ENCODE measurements around the gene LRRC36.

Gene LRRC36

DNA sequence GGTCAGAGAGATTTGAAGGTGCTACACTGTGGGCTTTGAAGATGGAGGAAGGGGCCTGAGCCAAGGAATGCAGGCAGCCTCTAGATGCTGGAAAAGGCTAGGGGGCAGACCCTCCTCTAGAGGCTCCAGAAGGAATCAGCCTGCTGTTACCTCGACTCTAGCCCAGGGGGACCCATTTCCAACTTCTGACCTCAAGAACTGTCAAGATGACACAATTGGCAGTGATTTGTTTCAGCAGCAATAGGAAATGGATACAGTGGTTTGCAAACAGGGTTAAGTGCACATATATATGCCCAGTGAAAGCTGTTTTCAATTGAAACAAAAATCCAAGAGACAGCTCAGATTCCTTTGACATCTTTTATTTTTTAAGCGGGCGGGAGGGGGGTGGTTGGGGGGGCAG is 93.3 kb downstream of the LRRC36 start:
- no peaks in the 10 kb centered on the region for H3K9me3 ChIP-seq (ENCODE audit: insufficient read depth, low read length)
- no peak for TF ChIP-seq EZH2phosphoT487 (conservative IDR thresholded peaks at IDR 0.05; ENCODE audit: low read length)
- TF ChIP-seq, protein P1, sequence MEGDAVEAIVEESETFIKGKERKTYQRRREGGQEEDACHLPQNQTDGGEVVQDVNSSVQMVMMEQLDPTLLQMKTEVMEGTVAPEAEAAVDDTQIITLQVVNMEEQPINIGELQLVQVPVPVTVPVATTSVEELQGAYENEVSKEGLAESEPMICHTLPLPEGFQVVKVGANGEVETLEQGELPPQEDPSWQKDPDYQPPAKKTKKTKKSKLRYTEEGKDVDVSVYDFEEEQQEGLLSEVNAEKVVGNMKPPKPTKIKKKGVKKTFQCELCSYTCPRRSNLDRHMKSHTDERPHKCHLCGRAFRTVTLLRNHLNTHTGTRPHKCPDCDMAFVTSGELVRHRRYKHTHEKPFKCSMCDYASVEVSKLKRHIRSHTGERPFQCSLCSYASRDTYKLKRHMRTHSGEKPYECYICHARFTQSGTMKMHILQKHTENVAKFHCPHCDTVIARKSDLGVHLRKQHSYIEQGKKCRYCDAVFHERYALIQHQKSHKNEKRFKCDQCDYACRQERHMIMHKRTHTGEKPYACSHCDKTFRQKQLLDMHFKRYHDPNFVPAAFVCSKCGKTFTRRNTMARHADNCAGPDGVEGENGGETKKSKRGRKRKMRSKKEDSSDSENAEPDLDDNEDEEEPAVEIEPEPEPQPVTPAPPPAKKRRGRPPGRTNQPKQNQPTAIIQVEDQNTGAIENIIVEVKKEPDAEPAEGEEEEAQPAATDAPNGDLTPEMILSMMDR (IDR thresholded peaks at IDR 0.05; ENCODE audit: insufficient read depth, low read length, poor library complexity, severe bottlenecking) = no peak
- H3K27ac ChIP-seq (ENCODE audit: low read depth, low read length) = no peak overlapping the region
- no peak overlapping the region for H3K9ac ChIP-seq (ENCODE audit: low read length)
- H3K27me3 ChIP-seq (ENCODE audit: low read length) = no peaks in the 10 kb centered on the region
- H3K4me2 ChIP-seq (ENCODE audit: low read depth, low read length, poor library complexity, severe bottlenecking) = no peak overlapping the region
- H3K9me2 ChIP-seq (replicated peaks; ENCODE audit: insufficient read depth, low read length) = no peaks in the 10 kb centered on the region
- no peaks in the 10 kb centered on the region for H3K79me2 ChIP-seq (ENCODE audit: insufficient read depth, low read length)
- no peaks in the 10 kb centered on the region for H4K20me1 ChIP-seq (ENCODE audit: low read depth, low read length)
- H3K36me3 ChIP-seq (ENCODE audit: low read length) = no peaks in the 10 kb centered on the region
- no peak overlapping the region for H3K4me3 ChIP-seq (ENCODE audit: insufficient read depth, low read length, poor library complexity, severe bottlenecking)
- no peaks in the 10 kb centered on the region for H3F3A ChIP-seq (ENCODE audit: insufficient read depth)
- H2AFZ ChIP-seq (ENCODE audit: low read depth, low read length, severe bottlenecking) = no peak overlapping the region

DNA sequence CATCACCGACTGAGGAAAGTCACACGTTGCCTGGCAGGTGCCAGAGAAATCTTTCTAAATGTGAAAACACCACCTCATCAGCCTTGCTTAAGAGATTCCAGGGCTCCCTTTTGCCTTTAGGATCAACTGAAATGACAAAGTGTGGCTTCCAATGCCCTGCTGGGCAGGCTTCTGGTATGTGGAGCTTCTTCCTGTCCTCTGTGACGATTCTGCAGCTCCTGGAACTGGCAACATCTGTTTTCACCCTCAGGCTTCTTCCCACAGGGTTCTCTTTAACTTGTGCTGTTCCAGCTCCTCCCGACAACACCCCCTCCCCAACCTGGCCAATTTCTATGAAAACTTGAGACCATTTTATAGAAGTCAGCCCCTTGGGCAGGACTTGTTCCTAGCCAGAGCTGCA is 94.4 kb downstream of the LRRC36 start:
- no peaks in the 10 kb centered on the region for H3K9me3 ChIP-seq (ENCODE audit: insufficient read depth, low read length)
- no peak overlapping the region for H3K4me2 ChIP-seq (ENCODE audit: low read depth, low read length, poor library complexity, severe bottlenecking)
- H3K4me3 ChIP-seq (ENCODE audit: insufficient read depth, low read length, poor library complexity, severe bottlenecking) = no peak overlapping the region
- no peak overlapping the region for H3K9ac ChIP-seq (ENCODE audit: low read length)
- no peaks in the 10 kb centered on the region for H3F3A ChIP-seq (ENCODE audit: insufficient read depth)
- H3K27ac ChIP-seq (ENCODE audit: low read depth, low read length) = no peak overlapping the region
- H3K79me2 ChIP-seq (ENCODE audit: insufficient read depth, low read length) = no peaks in the 10 kb centered on the region
- H2AFZ ChIP-seq (ENCODE audit: low read depth, low read length, severe bottlenecking) = no peak overlapping the region
- TF ChIP-seq, protein P1 (IDR thresholded peaks at IDR 0.05; ENCODE audit: insufficient read depth, low read length, poor library complexity, severe bottlenecking) = no peak
- no peak for TF ChIP-seq EZH2phosphoT487 (conservative IDR thresholded peaks at IDR 0.05; ENCODE audit: low read length)
- no peaks in the 10 kb centered on the region for H3K9me2 ChIP-seq (replicated peaks; ENCODE audit: insufficient read depth, low read length)
- H4K20me1 ChIP-seq (ENCODE audit: low read depth, low read length) = no peaks in the 10 kb centered on the region
- H3K36me3 ChIP-seq (ENCODE audit: low read length) = no peaks in the 10 kb centered on the region
- H3K27me3 ChIP-seq (ENCODE audit: low read length) = no peaks in the 10 kb centered on the region

DNA sequence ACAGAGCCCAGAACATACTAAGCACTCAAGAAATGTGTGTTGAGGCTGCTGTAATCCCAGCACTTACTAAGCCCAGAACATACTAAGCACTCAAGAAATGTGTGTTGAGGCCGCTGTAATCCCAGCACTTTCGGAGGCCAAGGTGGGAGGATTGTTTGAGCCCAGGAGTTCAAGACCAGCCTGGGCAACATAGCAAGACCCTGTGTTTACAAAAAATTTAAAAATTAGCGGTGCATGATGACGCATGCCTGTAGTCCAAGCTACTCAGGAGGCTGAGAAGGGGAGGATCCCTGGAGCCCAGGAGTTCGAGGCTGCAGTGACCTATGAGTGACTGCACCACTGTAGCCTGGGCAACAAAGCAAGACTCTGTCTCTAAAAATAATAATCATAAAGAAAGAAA is 96.4 kb downstream of the LRRC36 start:
- Histone ChIP-seq H4K20me1 (ENCODE audit: low read depth, low read length) (no peaks in the 10 kb centered on the region), H3K4me3 (ENCODE audit: insufficient read depth, low read length, poor library complexity, severe bottlenecking) (no peak overlapping the region), H3K9me3 (ENCODE audit: insufficient read depth, low read length) (no peaks in the 10 kb centered on the region), H3K36me3 (ENCODE audit: low read length) (no peaks in the 10 kb centered on the region), H3K4me2 (ENCODE audit: low read depth, low read length, poor library complexity, severe bottlenecking) (no peak overlapping the region), H3K27me3 (ENCODE audit: low read length) (no peaks in the 10 kb centered on the region), H3F3A (ENCODE audit: insufficient read depth) (no peaks in the 10 kb centered on the region), H3K9me2 (replicated peaks; ENCODE audit: insufficient read depth, low read length) (no peaks in the 10 kb centered on the region), H2AFZ (ENCODE audit: low read depth, low read length, severe bottlenecking) (no peak overlapping the region), H3K27ac (ENCODE audit: low read depth, low read length) (no peak overlapping the region), H3K9ac (ENCODE audit: low read length) (no peak overlapping the region), H3K79me2 (ENCODE audit: insufficient read depth, low read length) (no peaks in the 10 kb centered on the region)
- TF ChIP-seq EZH2phosphoT487 (conservative IDR thresholded peaks at IDR 0.05; ENCODE audit: low read length) = no peak
- TF ChIP-seq, protein P1 (IDR thresholded peaks at IDR 0.05; ENCODE audit: insufficient read depth, low read length, poor library complexity, severe bottlenecking) = no peak

All from SU-DHL-6 (cell line).